HG03520 (cell line): ENCODE measurements around the gene DUSP7.

ENCODE experiments used
- ATAC-seq: cut with Tn5 transposase; IDR thresholded peaks from one replicate; pipeline ENCODE4 v1.9.1; 2021; ENCODE audit warnings: mild to moderate bottlenecking, moderate library complexity; ENCODE audit not compliant: unreplicated experiment

DUSP7 gene

GRCh38 chr3:52068730-52069129, 12.4 kb upstream of the DUSP7 start:
- no peak for ATAC-seq

DNA sequence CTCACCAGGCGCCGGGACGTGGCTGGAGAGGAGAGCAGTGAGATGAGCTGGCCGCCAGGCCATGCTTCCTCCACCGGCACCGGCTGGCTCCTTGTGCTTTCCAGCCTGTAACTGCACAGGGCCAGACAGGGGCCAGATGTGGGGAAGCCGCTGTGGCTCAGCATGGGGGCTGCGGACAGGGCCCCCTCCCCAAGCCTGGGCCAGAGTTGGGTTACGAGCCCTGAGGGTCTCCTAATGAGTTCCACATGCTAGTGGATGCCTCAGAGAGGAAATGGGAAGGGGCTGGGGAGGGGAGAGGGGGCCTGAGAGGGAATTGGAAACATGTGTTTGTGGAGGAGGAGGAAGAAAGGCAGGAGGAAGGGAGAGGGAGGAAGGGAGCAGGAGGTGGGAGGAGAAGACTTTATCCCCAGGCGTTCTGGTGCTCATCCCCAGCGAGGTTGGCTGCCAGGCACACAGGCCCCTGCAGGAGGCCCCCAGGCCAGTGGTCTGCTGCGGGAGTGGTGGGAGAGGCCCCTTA, 11.7 kb upstream of the DUSP7 start:
- no peak for ATAC-seq

GRCh38 chr3:52067526-52067925, 11.2 kb upstream of the DUSP7 start:
- ATAC-seq: no peak

GRCh38 chr3:52067046-52067445, 10.7 kb upstream of the DUSP7 start:
- ATAC-seq: no peak

DNA sequence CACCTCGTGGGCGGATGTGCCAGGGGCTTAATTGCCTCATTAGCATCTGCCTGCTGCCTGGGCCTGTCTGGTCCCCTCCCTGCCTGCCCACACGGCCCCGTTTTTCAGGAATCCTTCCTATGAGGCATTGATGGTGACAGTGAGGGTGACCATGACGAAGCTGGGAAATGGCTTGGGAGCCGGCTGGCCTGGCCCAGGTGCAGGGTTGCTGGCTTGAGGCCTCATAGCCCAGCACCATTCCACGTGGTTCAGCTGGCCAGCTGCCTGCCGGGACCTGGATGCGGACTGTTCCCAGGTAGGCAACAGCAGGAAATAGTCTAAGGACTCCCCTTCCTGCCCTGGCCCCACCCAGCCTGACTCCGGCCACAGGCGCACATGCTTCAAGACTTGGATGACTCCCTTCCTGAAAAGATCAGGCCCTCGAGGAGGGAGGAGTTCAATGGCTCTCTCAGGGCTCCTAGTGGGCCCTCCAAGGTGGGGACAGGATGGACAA, 8.9 kb upstream of the DUSP7 start:
- ATAC-seq: no peak

- ATAC-seq: no peak
Measured at GRCh38 chr3:52064561-52064960, 8.2 kb upstream of the DUSP7 start.

DNA sequence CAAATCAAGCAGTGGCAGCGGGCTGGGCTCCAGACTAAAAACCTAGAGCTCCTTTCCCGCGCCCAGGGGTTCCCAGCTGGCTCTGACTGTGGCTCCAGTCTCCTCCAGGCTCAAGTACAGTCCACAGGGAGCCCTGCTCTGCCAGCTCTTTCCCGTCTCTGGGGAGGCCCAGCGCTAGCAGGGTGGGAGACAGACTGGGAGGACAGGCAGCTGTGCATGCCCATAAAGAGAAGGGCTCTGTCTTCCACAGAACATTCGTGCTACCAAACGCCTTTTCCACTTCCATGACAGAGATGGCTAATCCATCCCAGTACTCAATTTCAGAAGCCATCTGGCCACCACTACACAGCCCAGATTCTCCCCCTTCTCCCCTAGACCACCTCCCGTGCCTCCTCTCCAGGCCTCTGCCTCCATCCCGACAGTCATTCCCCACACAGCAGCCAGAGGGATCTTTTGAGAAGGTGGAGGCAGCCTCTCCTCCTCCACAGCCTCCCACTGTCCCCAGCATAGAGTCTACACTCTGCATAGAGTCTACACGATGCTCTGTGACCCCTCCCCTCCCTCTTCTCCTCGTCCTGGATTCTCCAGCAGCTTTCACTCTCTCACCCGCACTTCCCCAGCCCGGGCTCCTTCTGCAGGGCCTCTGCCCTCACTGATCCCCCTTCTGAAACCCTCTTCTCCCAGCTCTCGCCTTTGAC, 6.8 kb upstream of the DUSP7 start:
- ATAC-seq: no peak

DNA sequence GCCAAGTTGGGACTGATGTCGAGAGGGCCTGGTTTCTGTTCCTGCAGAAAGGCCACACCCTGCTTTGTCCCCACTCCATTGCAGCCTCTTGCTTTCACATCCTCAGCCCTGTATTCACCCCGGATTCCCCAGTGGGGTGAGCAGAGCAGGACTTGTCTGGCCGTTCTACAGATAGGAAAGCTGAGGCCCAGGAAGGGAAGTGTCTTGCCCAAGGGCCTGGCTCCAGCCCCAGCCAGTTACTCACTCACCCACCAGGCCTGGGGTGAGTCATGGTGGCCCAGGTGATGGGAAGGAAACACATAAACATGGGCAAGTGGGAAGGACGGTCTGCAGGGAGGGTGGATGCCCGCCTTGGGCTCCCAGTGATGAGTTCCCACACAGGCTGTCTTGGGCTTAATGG, 6.1 kb upstream of the DUSP7 start:
- ATAC-seq: no peak

DNA sequence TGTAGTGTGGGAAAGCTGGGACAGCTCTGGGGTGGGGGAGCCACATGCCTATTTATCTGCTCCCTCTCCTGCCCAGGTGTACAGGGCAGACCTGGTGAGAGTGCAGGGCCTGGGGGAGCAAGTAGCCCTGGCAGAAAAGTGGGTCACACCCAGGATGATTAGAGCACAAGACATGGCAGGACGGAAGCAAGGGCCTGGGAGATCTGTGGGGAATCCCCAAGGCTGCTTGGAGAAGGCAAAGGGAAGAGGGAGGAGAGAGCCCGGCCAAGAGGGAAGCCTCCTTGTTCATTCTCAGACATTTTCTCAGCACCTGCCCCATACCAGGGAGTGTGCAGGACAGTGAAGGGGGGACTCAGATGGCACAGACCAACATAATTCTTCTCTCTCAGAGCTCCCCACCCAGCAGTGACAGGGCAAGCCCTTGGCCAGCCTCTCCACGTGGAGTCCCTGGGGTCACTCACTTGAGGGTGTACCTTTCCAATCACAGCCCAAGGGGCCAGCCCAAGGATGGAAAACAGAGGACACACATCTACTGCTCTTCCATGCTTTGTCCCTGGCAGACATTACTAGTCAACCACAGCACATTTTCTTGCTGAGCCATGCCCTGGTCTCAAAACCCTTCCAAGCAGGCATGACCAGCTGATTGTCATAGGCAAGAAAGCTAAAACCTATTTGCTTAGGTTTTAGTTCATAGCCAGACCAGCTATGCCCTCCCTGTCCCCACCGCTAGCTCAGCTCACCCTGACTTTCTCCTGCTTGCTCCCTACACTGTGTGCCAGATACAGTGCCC, 4.9 kb upstream of the DUSP7 start:
- no peak for ATAC-seq

GRCh38 chr3:52059781-52060180, 3.4 kb upstream of the DUSP7 start:
- ATAC-seq: no peak

DNA sequence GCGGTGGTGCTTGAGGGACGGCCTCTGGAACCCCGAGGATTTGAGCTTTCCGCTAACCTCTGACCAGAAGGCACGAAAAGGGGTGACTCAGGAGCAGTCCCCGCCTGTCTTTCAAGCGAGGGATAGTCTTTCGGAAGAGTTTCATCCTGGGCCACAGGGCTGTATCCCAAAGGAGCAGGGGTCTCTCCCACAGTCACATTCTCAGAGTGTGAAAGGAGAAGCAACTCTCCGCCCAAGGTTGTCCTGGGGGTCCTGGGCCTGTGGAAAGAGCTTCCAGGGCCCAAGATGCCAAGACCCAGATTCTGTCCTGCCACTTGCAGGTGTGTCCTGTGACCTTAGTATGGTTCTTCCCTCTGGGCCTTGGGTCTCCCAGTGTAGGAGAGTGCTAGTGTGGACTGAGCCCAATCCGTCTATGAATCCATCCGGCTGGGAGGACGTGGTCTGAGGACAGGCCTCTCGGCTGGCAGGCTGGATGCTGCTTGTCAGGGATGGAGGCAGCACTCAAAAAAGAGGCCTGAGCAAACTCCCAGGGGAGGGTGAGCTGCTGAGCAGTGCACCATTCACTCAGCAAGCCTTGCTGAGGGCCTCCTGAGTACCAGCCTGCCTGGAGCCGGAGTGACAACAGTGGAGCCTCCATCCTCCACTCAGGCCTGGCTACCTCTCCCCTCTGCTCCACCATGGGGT, 1.6 kb upstream of the DUSP7 start:
- no peak for ATAC-seq

DNA sequence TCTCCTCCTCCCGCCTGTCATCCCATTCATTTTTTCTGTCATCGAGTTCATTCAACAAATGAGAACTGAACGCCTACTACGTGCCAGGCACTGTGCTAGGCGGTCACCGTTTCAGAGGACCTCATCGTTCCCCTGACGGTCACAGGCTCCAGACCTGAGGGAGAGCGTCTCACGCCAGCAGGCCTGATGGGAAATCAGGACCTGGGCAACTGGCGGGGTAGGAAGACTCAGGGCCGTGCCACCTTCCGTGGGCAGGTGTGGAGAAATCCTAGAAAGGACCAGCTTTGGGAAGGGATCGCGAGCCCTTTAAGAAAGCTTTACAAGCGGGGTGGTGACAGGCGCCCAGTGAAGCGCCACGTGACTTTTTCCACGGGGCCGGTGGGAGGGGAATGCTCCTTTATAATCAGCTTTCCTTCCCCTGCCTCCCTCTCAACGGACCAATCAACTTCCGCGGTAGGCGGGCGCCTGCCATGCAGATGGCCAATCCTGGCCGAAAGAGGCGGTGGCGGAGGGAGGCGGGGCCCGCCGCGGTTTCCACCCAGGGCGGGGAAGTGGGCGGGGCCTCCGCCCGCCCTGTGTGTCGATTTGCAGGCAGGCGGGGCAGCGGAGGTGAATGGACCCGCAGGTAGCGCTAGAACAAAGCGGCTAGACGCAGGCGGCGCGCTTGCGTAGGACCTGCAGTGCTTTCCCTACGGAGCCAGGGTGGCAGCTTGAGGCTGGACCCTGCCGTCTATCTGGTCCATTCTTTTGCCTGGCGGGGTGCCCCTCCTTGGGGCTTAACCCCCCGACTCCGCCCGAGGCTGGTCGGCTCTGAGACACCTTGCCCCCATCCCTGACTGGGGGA, 819 bp upstream of the DUSP7 start:
- peak; percentile 81 for ATAC-seq

GRCh38 chr3:52055537-52056351, 627 bp downstream of the DUSP7 start:
- peak; percentile 14 for ATAC-seq

GRCh38 chr3:52054661-52055511, 1.5 kb downstream of the DUSP7 start:
- ATAC-seq: no peak

GRCh38 chr3:52053307-52054304, 2.8 kb downstream of the DUSP7 start:
- ATAC-seq: no peak

- ATAC-seq: no peak
Measured at GRCh38 chr3:52052831-52053306, 3.5 kb downstream of the DUSP7 start.

DNA sequence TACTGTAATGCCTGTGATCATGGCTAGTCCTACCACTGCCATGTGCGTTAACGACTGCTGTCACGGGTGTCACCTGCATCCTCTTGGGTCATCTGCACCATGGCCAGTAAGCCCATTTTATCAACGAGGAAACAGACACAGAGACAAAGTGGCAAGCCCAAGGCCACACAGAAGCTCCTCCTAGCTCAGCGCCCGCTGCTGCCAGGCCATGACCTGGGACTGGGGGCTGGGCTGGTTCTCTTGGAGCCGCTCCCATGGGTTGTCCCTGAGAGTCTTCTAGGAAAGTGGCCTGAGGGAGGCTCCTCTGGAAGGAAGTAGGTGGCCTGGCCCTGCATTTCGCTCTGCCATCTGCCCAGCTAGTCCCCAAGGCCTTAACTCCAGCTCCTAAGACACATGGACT, 4.9 kb downstream of the DUSP7 start:
- no peak for ATAC-seq
